ENCODE measurements around the gene FRMD8. TPM values are rescaled to one million over a fixed set of nuclear protein-coding genes. Genes with fewer than 3 reads are reported as not detected.

FRMD8 gene
- total and polyA plus RNA-seq, 2 of the 8 experiments (the other 6 are each of a cell fraction or from before 2014, with no cell fraction given) = 15.0 to 19.2 TPM

DNA sequence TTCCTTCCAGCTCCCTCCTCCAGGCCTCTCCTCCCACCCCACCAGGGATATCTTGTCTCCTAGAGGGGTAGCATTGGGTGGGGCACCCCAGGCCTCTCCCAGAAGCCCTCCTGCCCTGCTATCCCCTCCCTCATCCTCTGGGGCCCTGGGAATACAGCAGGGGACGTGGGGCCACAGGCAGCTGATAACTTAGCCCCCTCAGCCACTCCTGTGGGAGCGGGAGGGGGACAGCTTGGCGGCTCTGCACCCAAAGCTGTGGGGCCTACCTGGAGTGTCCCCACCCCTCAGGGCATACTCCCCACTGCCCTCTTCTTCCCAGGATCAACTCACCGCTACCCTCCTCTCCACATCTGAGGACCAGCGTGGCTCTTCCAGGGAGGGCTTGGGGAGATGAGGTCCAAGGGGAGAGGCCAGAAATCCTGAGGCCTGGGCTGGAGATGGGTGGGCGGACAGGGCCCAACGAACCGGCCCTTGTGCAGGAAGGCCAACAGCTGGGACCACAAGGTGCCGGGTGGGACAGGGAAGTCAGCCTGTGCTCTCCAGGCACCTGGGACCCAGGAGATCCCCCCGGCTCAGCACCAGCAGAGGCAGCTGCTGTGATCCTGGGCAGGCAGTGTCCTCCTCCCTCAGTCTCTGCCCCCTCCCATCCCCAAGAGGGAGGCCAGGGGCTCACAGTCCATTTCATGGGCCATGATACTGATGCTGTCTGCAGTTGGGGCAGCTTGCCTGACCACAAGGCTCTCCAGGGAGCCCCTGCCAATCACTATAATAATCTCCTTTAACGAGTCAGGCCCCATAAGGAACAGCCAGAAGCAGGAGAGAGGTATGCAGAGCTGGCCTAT, 59.4 kb downstream of the FRMD8 start:
- H2BK15ac ChIP-seq (ENCODE audit: low read length) = no peak overlapping the region
- no peaks in the 10 kb centered on the region for H3K79me2 ChIP-seq (ENCODE audit: control insufficient read depth in 1 of 2, insufficient read depth in 2 of 2, low read length in 2 of 2)
- H4K8ac ChIP-seq (ENCODE audit: extremely low read depth, insufficient read depth, low read length) = no peak overlapping the region; the same call in 1 of the 2 replicates
- CTCF ChIA-PET (ENCODE audit: partially characterized antibody) = interaction anchor here (0.6 to 5.4 kb wide), 10 partner anchors 10 to 78 kb away, joined by 3 to 42 read pairs (median 4); no protein-coding TSS in a partner anchor
- H2BK12ac ChIP-seq (ENCODE audit: low read depth, low read length) = no peak overlapping the region
- H3K36me3 ChIP-seq (ENCODE audit: control insufficient read depth in 2 of 4, insufficient read depth in 4 of 4, low read length in 3 of 4) = no peaks in the 10 kb centered on the region
- H2AK5ac ChIP-seq (ENCODE audit: low read depth, low read length) = no peak overlapping the region
- H3K56ac ChIP-seq (replicated peaks; ENCODE audit: insufficient read length, low read depth, low read length) = no peak overlapping the region
- H2BK20ac ChIP-seq (ENCODE audit: low read length) = no peak overlapping the region
- H3K4me2 ChIP-seq (ENCODE audit: insufficient read depth in 1 of 2, low read depth in 2 of 2, low read length in 2 of 2) = no peak overlapping the region
- H3K9me3 ChIP-seq (ENCODE audit: insufficient read depth in 2 of 2, low read depth in 1 of 2, low read length in 1 of 2) = peaks cover 0 to 6% of the 10 kb centered on the region in 2 experiments; a peak in 1 of 4 replicates
- H4K5ac ChIP-seq (ENCODE audit: insufficient read length, low read depth, low read length) = no peak overlapping the region
- WGBS, 2 experiments (ENCODE audit: extremely low coverage in 1 of 2, insufficient coverage in 1 of 2, insufficient read length in 1 of 2, insufficient replicate concordance in 2 of 2, low coverage in 1 of 2, low lambda C conversion rate in 2 of 2, missing lambda C conversion rate in 1 of 2) = 86% methylated on average over 11 of the region's 11 CpGs; no CpG with 5 or more reads in 1 of the 2 experiments
- DNase-seq (ENCODE audit: low read depth in 1 of 2, low spot score in 2 of 2) = no peak
- H3K23me2 ChIP-seq (ENCODE audit: low read depth, low read length) = no peaks in the 10 kb centered on the region; the same call in 1 of the 2 replicates
- H4K91ac ChIP-seq (replicated peaks; ENCODE audit: insufficient read length, low read length) = no peak overlapping the region
- H2AFZ ChIP-seq (ENCODE audit: low read length) = no peak overlapping the region
- H3K27me3 ChIP-seq (replicated peaks in 1 of 4; ENCODE audit: control insufficient read depth in 3 of 4, extremely low read depth in 1 of 4, insufficient read depth in 3 of 4, low read length in 3 of 4) = no peaks in the 10 kb centered on the region
- H3K4me3 ChIP-seq (ENCODE audit: extremely low read depth in 1 of 4, insufficient read depth in 2 of 4, low read depth in 3 of 4, low read length in 4 of 4) = no peak overlapping the region
- no peak overlapping the region for H2BK120ac ChIP-seq (replicated peaks; ENCODE audit: low read depth, low read length)
- no peak overlapping the region for H3K14ac ChIP-seq (ENCODE audit: insufficient read length)
- no peak overlapping the region for H3K4ac ChIP-seq (replicated peaks; ENCODE audit: insufficient read length, low read depth, low read length)
- FAIRE-seq = no peak
- H2BK5ac ChIP-seq (ENCODE audit: low read depth, low read length) = no peak overlapping the region
- H3K23ac ChIP-seq (ENCODE audit: insufficient read length) = no peak overlapping the region
- H4K20me1 ChIP-seq (replicated peaks in 1 of 2; ENCODE audit: control insufficient read depth in 1 of 2, insufficient read depth in 2 of 2, low read length in 2 of 2) = peaks cover 0 to 1% of the 10 kb centered on the region in 2 experiments
- no peaks in the 10 kb centered on the region; a peak in 4 of 7 replicates for H3K4me1 ChIP-seq (replicated peaks in 1 of 4; ENCODE audit: control insufficient read depth in 3 of 4, insufficient read depth in 4 of 4, low read length in 3 of 4)
- no peak overlapping the region for H3K27ac ChIP-seq (ENCODE audit: low read depth, low read length)
- POLR2A ChIA-PET (ENCODE audit: partially characterized antibody) = interaction anchor here (0.6 to 9.4 kb wide), 12 partner anchors 9 to 63 kb away, joined by 3 to 79 read pairs (median 6); partner anchors contain the start of genes MALAT1 and NEAT1
- no peak overlapping the region for H3K9ac ChIP-seq (replicated peaks in 1 of 4; ENCODE audit: extremely low read depth in 1 of 4, low read depth in 3 of 4, low read length in 3 of 4)
- no peak overlapping the region for H3K18ac ChIP-seq (ENCODE audit: extremely low read depth, low read length)
- no peaks in the 10 kb centered on the region for H3K79me1 ChIP-seq (ENCODE audit: low read depth, low read length)
- no peak for TF ChIP-seq CTBP2 (IDR thresholded peaks at IDR 0.05; ENCODE audit: borderline replicate concordance, insufficient read depth, insufficient read length, low read length)

Data from H1 (cell line).